Measurements from ENCODE around the gene NKX2-2.

Gene NKX2-2

DNA sequence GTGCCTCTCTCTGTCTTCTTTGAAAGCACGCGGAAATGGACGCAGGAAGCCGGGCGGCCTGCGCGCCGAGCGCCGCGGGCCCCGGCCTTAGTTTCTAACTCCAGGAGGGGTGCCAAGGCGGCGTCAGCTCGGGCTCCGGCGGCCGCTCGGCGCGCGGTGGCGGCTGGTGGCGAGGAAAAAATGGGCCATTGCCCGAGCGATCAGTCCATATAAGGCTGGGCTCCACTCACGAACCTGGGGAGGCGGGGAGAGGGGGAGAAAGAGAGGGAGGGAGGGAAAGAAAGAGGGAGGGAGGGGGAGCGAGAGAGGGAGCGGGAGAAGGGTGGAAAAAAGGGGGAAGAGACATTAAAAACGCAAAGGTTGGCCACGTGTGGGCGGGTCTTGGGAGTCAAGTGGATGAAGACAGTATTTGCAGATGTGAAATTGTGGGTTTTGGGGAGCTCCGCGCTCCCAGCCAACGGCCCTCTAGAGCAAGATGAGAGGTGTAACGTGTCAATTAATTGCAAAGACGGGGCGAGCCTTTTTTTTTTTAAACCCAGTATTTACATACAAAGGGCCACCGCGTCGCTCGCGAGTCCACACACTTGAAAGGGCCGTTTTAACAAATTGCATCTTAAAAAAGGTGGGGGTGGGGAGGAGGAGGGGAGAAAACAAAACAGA lies at the start of gene NKX2-2:
NKX2-2 (minus strand) TSS at position 184 of the 660 bp plus-strand sequence. CDS start 395 bp downstream, outside the sequence.
- in situ Hi-C loops (cut with MboI; ENCODE audit: low pct_unique_long_range_greater_than_20kb, low sequenced_read_pairs), result no loop called here

DNA sequence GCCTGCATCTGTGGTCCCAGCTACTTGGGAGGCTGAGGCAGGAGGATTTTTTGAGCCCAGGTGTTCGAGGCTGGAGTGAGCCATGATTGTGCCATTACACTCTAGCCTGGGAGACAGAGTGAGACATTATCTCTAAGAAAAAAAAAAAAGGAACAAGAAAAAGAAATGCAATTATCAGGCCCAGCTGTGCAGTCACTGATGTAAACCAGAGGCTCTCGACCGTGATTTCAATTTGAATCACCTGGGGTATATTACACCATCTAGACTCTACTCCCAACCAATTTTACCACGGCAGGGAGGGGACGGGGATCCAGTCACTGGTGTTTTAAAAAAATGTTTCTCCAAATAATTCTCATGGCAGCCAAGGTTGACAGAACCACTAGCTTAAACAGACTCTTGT lies 48.8 kb upstream of the NKX2-2 start:
- DNase-seq, result no peak
- in situ Hi-C loops (cut with MboI; ENCODE audit: low pct_unique_long_range_greater_than_20kb, low sequenced_read_pairs), result no loop called here

More for the DNA sequence above, at the start of gene NKX2-2:
- peak; percentile 78 for DNase-seq

DNA sequence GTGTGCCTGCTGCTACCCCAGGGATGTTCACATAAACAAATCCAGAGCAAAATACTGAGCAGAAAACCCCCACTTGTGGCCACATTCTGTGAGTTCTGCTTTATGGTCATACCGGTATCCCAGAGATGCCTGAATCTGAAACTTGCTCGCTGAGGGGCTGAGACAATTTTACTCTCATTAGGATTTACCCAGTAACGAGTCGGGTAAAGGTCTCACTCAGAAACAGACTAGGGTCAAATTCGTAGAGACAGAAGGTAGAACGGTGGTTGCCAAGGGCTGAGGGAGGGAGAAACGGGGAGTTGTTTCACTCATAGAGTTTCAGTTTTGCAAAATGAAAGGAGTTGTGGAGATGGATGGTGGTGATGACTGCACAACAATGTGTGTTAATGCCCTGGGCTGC lies 45.4 kb upstream of the NKX2-2 start:
- in situ Hi-C loops (cut with MboI; ENCODE audit: low pct_unique_long_range_greater_than_20kb, low sequenced_read_pairs), result no loop called here
- DNase-seq, result no peak

DNA sequence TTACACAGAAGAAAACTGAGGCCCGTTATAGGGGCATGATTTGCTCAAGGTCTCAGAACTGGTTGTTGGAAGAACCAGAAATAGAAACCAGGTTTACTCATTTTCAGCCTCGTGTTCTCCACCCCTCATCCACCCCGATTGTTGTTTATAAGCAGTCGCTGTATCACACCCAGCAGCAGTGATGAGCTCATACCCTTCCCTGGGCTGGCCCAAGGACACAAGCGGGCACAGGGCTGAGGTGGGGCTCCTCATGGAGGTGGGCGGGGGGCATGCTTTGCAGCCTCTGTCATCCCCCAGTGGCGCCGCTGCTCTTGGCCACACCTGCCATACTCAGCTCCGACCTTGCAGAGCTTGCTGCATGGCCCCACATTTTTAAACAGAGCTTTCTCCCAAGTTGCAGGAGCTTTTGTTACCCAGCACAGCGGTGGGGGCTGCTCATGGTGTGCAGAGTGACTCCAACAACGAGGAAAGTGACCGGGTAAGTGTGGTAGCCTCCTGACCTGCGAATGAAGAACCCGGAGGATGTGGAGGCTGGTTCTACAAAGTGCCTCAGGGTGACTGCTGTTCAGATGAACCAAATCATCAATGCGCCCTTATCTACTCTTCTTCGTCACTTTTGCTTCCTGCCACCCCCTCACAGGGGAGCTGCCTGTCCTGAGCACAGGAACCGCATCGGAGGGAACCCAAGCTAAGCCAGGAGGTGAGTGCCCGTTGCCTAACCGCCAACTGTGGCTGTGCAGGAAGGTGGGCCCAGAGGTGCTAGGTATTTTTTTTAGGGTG lies 43.6 kb upstream of the NKX2-2 start:
- in situ Hi-C loops (cut with MboI; ENCODE audit: low pct_unique_long_range_greater_than_20kb, low sequenced_read_pairs), result no loop called here
- no peak for DNase-seq

DNA sequence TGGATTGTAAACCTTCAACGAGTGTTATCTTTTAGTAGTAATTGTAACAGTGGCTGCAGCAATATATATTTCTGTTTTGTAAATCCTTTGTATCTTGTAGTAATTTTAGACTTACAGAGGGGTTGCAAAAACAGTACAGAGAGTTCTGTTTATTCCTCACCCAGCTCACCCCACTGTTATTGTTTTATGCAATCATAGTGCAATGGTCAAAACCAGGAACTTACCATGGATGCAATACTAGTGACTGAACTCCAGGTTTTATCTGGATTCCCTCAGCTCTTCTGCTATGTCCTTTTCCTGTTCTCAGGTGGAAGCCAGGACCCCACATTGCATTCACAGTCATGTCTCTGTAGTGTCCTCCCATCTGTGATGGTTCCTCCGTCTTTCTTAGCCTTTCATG lies 42.5 kb upstream of the NKX2-2 start:
- no peak for DNase-seq
- in situ Hi-C loops (cut with MboI; ENCODE audit: low pct_unique_long_range_greater_than_20kb, low sequenced_read_pairs), result no loop called here

DNA sequence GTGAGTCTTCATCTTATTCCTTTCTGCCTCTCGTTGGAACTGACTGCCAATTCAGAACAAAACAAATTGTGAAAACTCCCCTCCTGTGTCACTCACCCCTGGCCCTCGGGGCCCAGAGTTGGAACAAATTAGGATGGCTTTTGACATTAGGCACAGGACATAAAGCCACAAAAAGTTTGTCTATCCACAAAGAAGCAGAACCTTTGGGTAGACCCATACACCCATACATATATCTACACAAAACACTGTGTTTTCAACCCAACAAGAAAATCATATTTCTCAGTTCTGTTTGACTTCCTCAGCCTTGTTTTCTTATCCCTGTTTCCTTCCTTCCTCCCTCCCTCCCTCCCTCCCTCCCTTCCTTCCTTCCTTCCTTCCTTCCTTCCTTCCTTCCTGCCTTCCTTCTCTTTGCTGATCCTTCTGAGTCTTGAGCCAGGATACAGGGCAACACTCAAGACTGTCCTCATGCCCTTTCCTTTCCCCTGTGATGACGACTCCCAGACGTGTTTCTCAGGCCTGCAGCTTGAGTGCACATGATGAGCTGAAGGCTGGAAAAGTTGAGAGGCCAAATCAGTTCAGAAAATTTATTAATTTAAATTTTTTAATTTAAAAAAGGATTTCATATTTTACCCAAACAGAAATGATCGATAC lies 41.7 kb upstream of the NKX2-2 start:
- no peak for DNase-seq
- in situ Hi-C loops (cut with MboI; ENCODE audit: low pct_unique_long_range_greater_than_20kb, low sequenced_read_pairs), result no loop called here

DNA sequence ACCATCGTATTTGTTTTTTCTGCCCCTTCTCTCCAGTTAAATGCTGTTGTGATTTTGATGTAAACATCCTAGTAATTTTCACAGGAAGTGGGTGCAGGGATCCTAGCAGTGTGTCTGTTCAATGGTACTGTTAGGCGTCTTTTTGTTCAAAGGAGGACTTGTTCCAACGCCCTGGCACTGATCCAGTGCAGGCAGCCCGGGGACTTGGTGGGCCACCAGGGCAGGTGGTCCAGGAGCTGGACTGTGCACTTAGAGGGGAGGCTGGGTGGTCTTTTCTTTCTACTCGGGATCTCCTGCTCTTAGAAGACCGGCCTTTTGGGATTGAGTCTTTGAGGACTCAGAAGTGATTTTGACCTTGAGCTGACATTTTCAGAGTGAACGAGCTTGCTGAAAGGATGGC lies 41.1 kb upstream of the NKX2-2 start:
- DNase-seq, result no peak
- in situ Hi-C loops (cut with MboI; ENCODE audit: low pct_unique_long_range_greater_than_20kb, low sequenced_read_pairs), result no loop called here

DNA sequence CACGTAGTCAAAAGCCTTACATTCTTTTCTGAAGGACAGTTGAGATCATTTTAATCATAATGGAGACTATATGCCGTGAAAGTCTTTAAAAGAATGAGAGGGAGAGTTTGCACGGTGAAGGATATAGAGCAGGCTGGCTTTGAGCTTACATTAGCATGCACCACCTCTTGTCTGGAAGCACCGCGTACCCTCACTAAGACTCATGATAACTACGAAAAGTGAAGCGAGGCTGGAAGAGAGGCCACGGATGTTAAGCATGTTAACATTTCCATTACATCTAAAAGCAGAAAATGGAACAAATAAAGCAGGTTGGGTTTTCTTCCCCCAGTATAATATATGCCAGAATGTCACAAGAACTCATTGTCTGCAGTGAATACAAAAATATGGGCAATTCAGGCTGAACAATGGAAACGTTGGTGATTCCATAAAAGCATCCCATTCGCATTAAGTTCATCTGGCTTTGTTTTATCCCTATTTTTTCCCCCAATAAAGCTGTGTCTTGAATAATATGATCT lies 40.6 kb upstream of the NKX2-2 start:
- in situ Hi-C loops (cut with MboI; ENCODE audit: low pct_unique_long_range_greater_than_20kb, low sequenced_read_pairs), result no loop called here
- no peak for DNase-seq

DNA sequence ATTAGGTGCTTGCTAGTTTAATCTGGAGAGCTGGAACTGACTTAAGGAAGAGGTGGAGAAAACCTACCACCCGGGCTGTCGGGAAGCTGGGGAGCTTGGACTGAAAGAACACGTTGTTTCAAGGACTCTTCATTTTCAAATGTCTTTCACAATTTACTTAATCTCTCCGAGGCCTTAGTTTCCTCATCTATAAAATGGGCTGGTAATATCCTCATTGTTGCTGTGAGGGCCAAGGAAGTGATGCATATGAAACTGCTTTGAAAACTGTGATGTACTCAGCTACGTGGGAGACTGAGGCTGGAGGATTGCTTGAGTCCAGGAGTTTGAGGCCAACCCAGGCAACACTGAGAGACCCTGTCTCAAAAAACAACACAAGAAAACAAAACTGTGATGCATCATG lies 36.7 kb upstream of the NKX2-2 start:
- in situ Hi-C loops (cut with MboI; ENCODE audit: low pct_unique_long_range_greater_than_20kb, low sequenced_read_pairs), result no loop called here
- DNase-seq, result no peak

DNA sequence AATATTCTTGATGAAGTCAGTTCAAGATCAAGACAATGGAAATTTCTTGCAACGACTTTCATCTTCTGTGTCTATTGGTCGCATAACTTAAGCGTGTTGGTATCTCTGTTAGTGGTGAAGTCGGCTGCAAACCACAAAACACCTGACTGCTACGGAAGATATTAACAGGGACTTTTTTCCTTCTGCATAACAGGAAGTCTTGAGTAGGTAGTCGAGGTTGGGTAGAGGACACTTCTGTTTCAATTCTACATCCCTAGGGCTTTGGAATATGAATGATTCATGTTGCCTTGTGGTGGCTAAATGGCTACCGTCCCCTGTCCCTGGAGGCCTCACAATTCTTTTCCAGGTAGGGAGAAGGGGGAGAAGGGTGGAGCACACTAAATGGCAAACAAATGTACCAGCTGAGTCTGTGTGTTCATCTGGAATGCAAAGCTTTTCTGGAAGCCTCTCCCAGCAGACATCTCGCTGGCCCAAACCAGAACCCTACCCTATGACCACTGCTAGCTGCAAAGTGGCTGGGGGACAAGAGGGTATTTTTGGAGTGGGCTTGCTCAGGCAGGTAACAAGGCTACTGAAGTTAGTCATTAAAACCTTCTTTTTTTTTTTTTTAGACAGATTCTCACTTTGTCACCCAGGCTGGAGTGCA lies 34.6 kb upstream of the NKX2-2 start:
- DNase-seq, result no peak
- in situ Hi-C loops (cut with MboI; ENCODE audit: low pct_unique_long_range_greater_than_20kb, low sequenced_read_pairs), result no loop called here

DNA sequence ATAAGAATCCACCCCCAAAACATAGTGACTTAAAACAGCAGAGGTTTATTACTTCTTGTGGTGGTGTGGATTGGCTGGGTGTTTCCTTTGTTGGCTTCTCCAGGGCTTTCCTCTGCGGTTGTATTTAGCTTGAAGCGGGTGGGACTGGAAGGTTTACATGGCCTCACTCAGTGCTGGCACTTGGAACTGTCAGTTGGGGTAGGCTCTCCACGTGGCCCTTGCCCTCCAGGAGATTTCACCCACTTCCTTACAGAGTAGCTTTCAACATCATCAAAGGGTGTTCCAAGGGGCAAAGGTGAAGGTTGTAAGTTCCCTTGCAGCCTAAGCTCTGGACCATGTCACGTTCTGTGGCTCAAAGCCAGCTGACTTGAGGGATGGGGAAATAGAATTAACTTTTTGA lies 32.5 kb upstream of the NKX2-2 start:
- DNase-seq, result no peak
- in situ Hi-C loops (cut with MboI; ENCODE audit: low pct_unique_long_range_greater_than_20kb, low sequenced_read_pairs), result no loop called here

DNA sequence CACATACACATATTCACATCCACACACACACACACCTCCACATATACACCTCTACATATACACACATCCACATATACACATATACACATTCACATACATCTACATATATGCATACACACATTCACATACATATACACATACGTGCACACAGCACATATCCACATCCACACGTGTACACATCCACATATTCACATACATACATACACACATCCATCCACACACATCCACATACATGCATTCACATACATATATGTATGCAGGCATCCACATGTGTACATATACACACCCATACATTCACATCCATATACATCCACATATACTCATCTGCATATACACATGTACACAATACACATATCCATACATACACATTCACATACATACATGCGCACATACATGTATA lies 25.6 kb upstream of the NKX2-2 start:
- DNase-seq, result no peak
- in situ Hi-C loops (cut with MboI; ENCODE audit: low pct_unique_long_range_greater_than_20kb, low sequenced_read_pairs), result no loop called here

DNA sequence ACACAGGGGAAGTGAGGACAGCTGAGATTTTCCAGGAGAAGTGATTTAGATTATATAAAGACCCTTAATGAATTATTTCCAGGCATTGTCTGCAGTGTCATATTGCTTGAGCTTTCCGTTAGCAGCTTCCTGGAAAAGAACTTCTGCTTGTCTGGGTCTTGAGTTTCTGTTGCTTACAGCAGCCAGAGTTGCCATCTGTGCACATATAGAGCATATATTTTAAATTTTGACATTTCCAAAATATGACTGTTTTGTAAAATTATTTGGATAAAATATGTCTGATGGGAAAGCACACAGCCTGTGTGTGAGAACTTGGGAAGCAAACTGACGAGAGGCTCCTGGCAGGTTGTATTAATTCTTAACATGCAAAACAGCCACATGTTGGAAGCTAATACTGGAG lies 21.0 kb upstream of the NKX2-2 start:
- no peak for DNase-seq
- in situ Hi-C loops (cut with MboI; ENCODE audit: low pct_unique_long_range_greater_than_20kb, low sequenced_read_pairs), result no loop called here

DNA sequence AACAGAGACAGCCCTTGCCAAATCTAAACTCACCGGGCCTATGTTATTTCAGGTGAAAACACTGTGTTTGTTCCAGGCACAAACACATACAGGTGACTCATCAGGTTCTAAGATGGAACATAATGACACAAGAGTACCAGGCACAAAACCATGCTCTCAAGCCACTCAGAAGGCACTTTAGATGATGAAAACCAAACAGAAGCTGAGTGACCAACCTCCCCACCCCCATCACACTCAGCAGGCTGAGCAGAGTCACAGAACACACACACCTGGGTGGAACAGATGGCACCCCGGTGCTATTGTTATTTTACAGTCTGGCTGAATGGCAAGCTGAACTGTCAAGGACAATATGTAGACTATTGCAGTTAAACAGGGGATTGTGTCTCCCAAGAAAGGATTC lies 20.6 kb upstream of the NKX2-2 start:
- in situ Hi-C loops (cut with MboI; ENCODE audit: low pct_unique_long_range_greater_than_20kb, low sequenced_read_pairs), result no loop called here
- no peak for DNase-seq

DNA sequence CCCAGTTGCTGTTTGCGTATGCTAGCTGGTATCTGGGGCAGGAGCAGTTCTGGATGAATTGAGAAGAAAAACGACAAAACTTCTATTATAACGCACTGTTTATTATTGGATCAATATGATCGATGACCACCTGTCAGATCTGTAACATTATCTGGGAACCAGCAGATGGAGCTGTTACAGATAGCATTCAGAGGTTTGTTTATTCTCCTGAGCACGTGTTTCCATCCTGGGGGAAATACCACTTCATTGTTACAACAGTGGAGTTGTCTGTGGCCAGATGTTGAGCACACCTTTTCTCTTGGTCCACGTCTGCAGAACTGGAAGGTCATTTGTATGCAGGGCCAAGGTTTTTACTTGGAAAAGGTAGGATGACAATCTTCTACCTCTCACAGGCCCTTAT lies 16.0 kb upstream of the NKX2-2 start:
- DNase-seq, result no peak
- in situ Hi-C loops (cut with MboI; ENCODE audit: low pct_unique_long_range_greater_than_20kb, low sequenced_read_pairs), result no loop called here

DNA sequence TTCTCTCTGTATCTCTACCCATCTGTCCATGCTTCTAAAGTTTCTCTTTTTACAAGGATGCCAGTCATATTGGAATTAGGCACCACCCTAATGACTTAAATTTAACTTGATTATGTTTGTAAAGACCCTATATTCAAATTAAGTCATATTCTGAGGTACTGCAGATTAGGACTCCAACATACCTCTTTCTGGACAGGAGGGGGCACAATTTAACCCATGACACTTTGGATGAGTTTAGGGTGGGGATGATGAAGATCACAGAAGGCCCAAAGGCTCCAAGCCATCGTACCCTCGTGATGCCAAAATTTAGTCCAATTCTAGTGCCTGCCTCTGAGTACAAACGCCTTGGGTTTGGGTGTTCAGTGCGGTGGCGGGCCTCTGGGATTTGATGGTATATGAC lies 15.0 kb upstream of the NKX2-2 start:
- no peak for DNase-seq
- in situ Hi-C loops (cut with MboI; ENCODE audit: low pct_unique_long_range_greater_than_20kb, low sequenced_read_pairs), result no loop called here

DNA sequence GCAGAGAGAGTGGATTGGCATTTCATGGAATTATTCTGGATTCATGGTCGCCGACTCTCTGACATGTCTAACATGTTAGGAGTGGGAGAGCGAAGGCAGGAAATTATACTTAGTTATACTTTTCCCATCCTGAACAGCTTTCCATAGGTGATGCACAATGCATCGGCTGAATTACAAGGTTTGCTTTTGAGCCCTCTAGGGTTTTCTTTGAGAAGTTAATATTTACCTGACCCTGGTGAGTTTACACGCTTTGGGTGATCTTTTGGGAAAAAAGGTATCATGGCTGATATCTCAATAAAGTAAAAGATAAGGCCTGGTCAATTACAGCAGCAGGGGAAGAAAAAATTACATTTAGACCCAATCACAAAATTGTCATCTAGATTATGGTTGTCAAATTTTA lies 14.0 kb upstream of the NKX2-2 start:
- in situ Hi-C loops (cut with MboI; ENCODE audit: low pct_unique_long_range_greater_than_20kb, low sequenced_read_pairs), result no loop called here

DNA sequence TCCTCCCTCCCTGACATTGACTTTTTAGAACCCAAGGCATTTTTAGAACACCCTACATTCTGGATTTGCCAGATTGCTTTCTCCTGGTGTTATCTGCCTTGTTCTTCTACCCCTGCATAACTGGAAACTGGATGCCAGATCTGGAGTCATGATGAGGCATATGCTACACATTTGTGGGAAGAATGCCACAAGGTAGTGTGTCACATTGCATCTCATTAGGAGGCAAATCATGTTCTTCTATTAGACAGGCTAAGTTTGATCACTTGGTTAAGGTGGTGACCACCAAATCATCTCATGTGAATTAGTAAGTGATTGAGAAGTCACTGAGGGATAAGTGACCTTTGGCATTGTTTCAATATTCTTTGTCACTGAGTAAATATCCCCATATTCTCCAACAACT lies 12.9 kb upstream of the NKX2-2 start:
- in situ Hi-C loops (cut with MboI; ENCODE audit: low pct_unique_long_range_greater_than_20kb, low sequenced_read_pairs), result no loop called here

More for the DNA sequence above, 14.0 kb upstream of the NKX2-2 start:
- no peak for DNase-seq

DNA sequence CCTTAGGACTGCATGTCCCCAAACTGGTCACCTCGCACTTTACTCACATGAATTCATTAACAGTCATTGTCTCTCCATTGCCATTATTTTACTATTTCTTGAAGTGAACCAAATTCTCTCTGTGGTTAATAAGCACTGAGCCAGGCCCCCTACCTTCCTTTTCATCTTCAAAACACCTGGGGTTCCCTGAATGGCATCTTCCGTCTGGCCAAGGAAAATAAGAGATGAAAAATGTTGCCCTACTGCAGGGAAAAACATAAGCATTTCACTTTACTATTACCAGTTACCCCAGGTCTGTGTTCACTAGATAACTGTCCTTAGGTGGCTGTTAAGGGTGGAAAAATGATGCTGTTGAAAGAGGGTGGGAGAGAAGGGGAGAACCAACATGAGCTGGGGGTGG lies 10.0 kb upstream of the NKX2-2 start:
- in situ Hi-C loops (cut with MboI; ENCODE audit: low pct_unique_long_range_greater_than_20kb, low sequenced_read_pairs), result no loop called here
- DNase-seq, result no peak

More for the DNA sequence above, 12.9 kb upstream of the NKX2-2 start:
- DNase-seq, result no peak
